ENCODE measurements around the gene INPP4B. TPM values are rescaled to one million over a fixed set of nuclear protein-coding genes. Genes with fewer than 3 reads are reported as not detected.

Gene INPP4B
- total RNA-seq, 1 experiment from 2014 or later = 41.0 TPM

GRCh38 chr4:142045996-142046395, 800.1 kb downstream of the INPP4B start:
- Histone ChIP-seq H3K4me1 (ENCODE audit: insufficient read depth, low read length) (peaks cover 41% of the 10 kb centered on the region), H3K4me2 (ENCODE audit: low read length) (peak overlapping the region; percentile 32; the same call in 1 of the 2 replicates), H3F3A (ENCODE audit: low read length, unreplicated experiment) (no peaks in the 10 kb centered on the region), H3K9me2 (replicated peaks; ENCODE audit: low read length) (no peaks in the 10 kb centered on the region), H3K4me3 (ENCODE audit: low read length) (no peak overlapping the region), H3K36me3 (ENCODE audit: low read depth, low read length) (no peaks in the 10 kb centered on the region), H3K9me3 (ENCODE audit: low read length) (no peaks in the 10 kb centered on the region), H4K20me1 (ENCODE audit: low read length) (no peaks in the 10 kb centered on the region), H3K27ac (ENCODE audit: low read length) (no peak overlapping the region), H3K9ac (ENCODE audit: low read length) (no peak overlapping the region), H3K79me2 (ENCODE audit: low read length) (no peaks in the 10 kb centered on the region), H2AFZ (ENCODE audit: low read length) (no peak overlapping the region), H3K27me3 (ENCODE audit: low read length) (no peaks in the 10 kb centered on the region)
- no TSS peak for BruUV-seq (replicated peaks)
- ChIA-PET CTCF (no interaction called here), POLR2A (ENCODE audit: unreplicated experiment) (interaction anchor here (0.6 kb wide), 1 partner anchor 50 kb away, joined by 5 read pairs; no protein-coding TSS in a partner anchor)
- TF ChIP-seq EZH2 (IDR thresholded peaks at IDR 0.05; ENCODE audit: low read length, unreplicated experiment) = no peak
- TF ChIP-seq EZH2phosphoT487 (IDR thresholded peaks at IDR 0.05; ENCODE audit: borderline replicate concordance, low read length) = no peak
- no peak for TF ChIP-seq CTCF (conservative IDR thresholded peaks at IDR 0.05; ENCODE audit: low read depth, low read length)
- DNase-seq = peak; percentile 69
- ATAC-seq = peak; percentile 28
- intact Hi-C loops (cut with micrococcal nuclease) = loop anchor here (10.0 kb wide), 1 partner anchor 701 kb away; no protein-coding TSS in a partner anchor

- no TSS peak for BruUV-seq (replicated peaks)
These were observed 801.8 kb downstream of the INPP4B start for GRCh38 chr4:142044271-142044670.

More at GRCh38 chr4:142044271-142044670, 801.8 kb downstream of the INPP4B start:
- intact Hi-C loops (cut with micrococcal nuclease) = loop anchor here (10.0 kb wide), 1 partner anchor 699 kb away; no protein-coding TSS in a partner anchor
- no peak overlapping the region for H3K4me3 ChIP-seq (ENCODE audit: low read length)
- ChIA-PET POLR2A (ENCODE audit: unreplicated experiment) (no interaction called here), CTCF (no interaction called here)
- H3K9me3 ChIP-seq (ENCODE audit: low read length) = no peaks in the 10 kb centered on the region
- H3K27ac ChIP-seq (ENCODE audit: low read length) = peak overlapping the region; percentile 36
- TF ChIP-seq EZH2 (IDR thresholded peaks at IDR 0.05; ENCODE audit: low read length, unreplicated experiment) (no peak), CTCF (conservative IDR thresholded peaks at IDR 0.05; ENCODE audit: low read depth, low read length) (no peak), EZH2phosphoT487 (IDR thresholded peaks at IDR 0.05; ENCODE audit: borderline replicate concordance, low read length) (no peak)
- no peak overlapping the region for H3K9ac ChIP-seq (ENCODE audit: low read length)
- H3K27me3 ChIP-seq (ENCODE audit: low read length) = no peaks in the 10 kb centered on the region
- no peaks in the 10 kb centered on the region for H3K9me2 ChIP-seq (replicated peaks; ENCODE audit: low read length)
- H3K79me2 ChIP-seq (ENCODE audit: low read length) = no peaks in the 10 kb centered on the region
- H2AFZ ChIP-seq (ENCODE audit: low read length) = no peak overlapping the region
- H3F3A ChIP-seq (ENCODE audit: low read length, unreplicated experiment) = no peaks in the 10 kb centered on the region
- no peaks in the 10 kb centered on the region for H4K20me1 ChIP-seq (ENCODE audit: low read length)
- ATAC-seq (no peak; the same call in 1 of the 2 replicates), DNase-seq (peak; percentile 50)
- no peaks in the 10 kb centered on the region for H3K36me3 ChIP-seq (ENCODE audit: low read depth, low read length)
- H3K4me2 ChIP-seq (ENCODE audit: low read length) = peak overlapping the region; percentile 20
- peaks cover 41% of the 10 kb centered on the region for H3K4me1 ChIP-seq (ENCODE audit: insufficient read depth, low read length)

Data from PC-3 (cell line).